ENCODE data around the gene SMG6. TPM values are rescaled to one million over a fixed set of nuclear protein-coding genes. Genes with fewer than 3 reads are reported as not detected.

SMG6 gene
- total and polyA plus RNA-seq, 2 of the 4 experiments (the other 2 are of a cell fraction), result 16.3 to 30.3 TPM

GRCh38 chr17:2312736-2313135 is 9.2 kb upstream of the SMG6 start:
- Histone ChIP-seq H3K27me3 (ENCODE audit: control insufficient read depth, insufficient read depth, low read length) (no peaks in the 10 kb centered on the region), H2AK5ac (ENCODE audit: low read depth, low read length) (no peak overlapping the region), H3K79me1 (ENCODE audit: low read depth in 1 of 2, low read length in 2 of 2) (peaks cover 10 to 25% of the 10 kb centered on the region in 2 experiments), H2BK120ac (ENCODE audit: low read depth, low read length) (no peak overlapping the region), H3K23ac (ENCODE audit: low read depth, low read length) (no peak overlapping the region), H3K4me1 (ENCODE audit: control insufficient read depth, insufficient read depth, low read length) (peaks cover 3% of the 10 kb centered on the region; the same call in 1 of the 2 replicates), H2BK20ac (ENCODE audit: low read depth, low read length) (no peak overlapping the region), H3K4ac (ENCODE audit: low read depth, low read length) (no peak overlapping the region), H3K9ac (ENCODE audit: low read depth, low read length) (no peak overlapping the region), H3K27ac (ENCODE audit: insufficient read depth, low read length) (peak overlapping the region; percentile 54; the same call in 1 of the 2 replicates), H3K4me2 (ENCODE audit: low read depth, low read length) (no peak overlapping the region), H2AK9ac (replicated peaks; ENCODE audit: low read depth, low read length, poor library complexity) (no peak overlapping the region), H3K56ac (ENCODE audit: extremely low read depth, insufficient read depth, low read length) (no peak overlapping the region), H3K18ac (ENCODE audit: low read depth, low read length) (no peak overlapping the region), H3K9me1 (ENCODE audit: insufficient read depth, low read length) (0 out of 2 replicates have a peak, but pooled peaks cover 3% of the 10 kb centered on the region), H3K14ac (replicated peaks; ENCODE audit: low read depth, low read length) (no peak overlapping the region), H4K8ac (ENCODE audit: low read depth in 2 of 2, low read length in 2 of 2) (no peak overlapping the region), H2BK15ac (ENCODE audit: low read depth, low read length) (no peak overlapping the region), H3K4me3 (ENCODE audit: insufficient read depth, low read depth, low read length) (no peak overlapping the region), H3K36me3 (ENCODE audit: control insufficient read depth, insufficient read depth, low read length) (0 out of 2 replicates have a peak, but pooled peaks cover under 1% of the 10 kb centered on the region), H4K5ac (ENCODE audit: low read depth, low read length) (no peak overlapping the region), H4K20me1 (ENCODE audit: insufficient read depth, low read length) (no peaks in the 10 kb centered on the region), H4K91ac (ENCODE audit: insufficient read depth, low read depth, low read length) (no peak overlapping the region), H3K9me3 (ENCODE audit: control insufficient read depth, insufficient read depth, low read length) (no peaks in the 10 kb centered on the region), H2BK5ac (ENCODE audit: low read depth, low read length, poor library complexity, severe bottlenecking) (no peak overlapping the region), H2AFZ (replicated peaks; ENCODE audit: low read length, poor library complexity) (no peak overlapping the region)
- intact Hi-C loops (cut with micrococcal nuclease), result no loop called here
- no TSS peak for BruUV-seq (replicated peaks)
- ChIA-PET CTCF (interaction anchor here (0.6 kb wide), 1 partner anchor 221 kb away, joined by 3 read pairs; no protein-coding TSS in a partner anchor), POLR2A (ENCODE audit: unreplicated experiment) (no interaction called here)
- dilution Hi-C loops (cut with HindIII; ENCODE audit: low sequenced_read_pairs, unreplicated experiment), result no loop called here
- no peak for TF ChIP-seq MAFK (IDR thresholded peaks at IDR 0.05; ENCODE audit: low read depth, low read length)
- TF ChIP-seq CHD1 (IDR thresholded peaks at IDR 0.05; ENCODE audit: low read depth, low read length), result no peak
- TF ChIP-seq CEBPB (IDR thresholded peaks at IDR 0.05; ENCODE audit: low read depth, low read length), result no peak
- no peak for TF ChIP-seq NFE2L2 (IDR thresholded peaks at IDR 0.05; ENCODE audit: low read depth, low read length)
- TF ChIP-seq POLR2A (IDR thresholded peaks at IDR 0.05; ENCODE audit: low read depth, low read length), result no peak
- ATAC-seq (ENCODE audit: low read depth) (no peak), DNase-seq (no peak)
- in situ Hi-C loops (cut with MboI; ENCODE audit: low sequenced_read_pairs), result no loop called here
- WGBS, 2 experiments (ENCODE audit: extremely low coverage in 2 of 2, insufficient read length in 1 of 2), result no CpG with 5 or more reads among the region's 5 CpGs
